Measurements from ENCODE around the gene CRPPA.
"Not testable (repeated sequence)": the region's sequence is repeated elsewhere in the genome, so short reads cannot be mapped to it uniquely, and the experiment has no call there.

The CRPPA gene

GRCh38 chr7:16396766-16397500 is 24.4 kb downstream of the CRPPA start:
- DNase-seq, result no peak

- DNase-seq, result no peak
Observed at GRCh38 chr7:16395121-16395520, 26.2 kb downstream of the CRPPA start.

GRCh38 chr7:16393862-16394422 is 27.4 kb downstream of the CRPPA start:
- no peak for DNase-seq

- no peak for DNase-seq
Observed at GRCh38 chr7:16392990-16393523, 28.3 kb downstream of the CRPPA start.

GRCh38 chr7:16383786-16384185 is 37.6 kb downstream of the CRPPA start:
- DNase-seq, result not testable (repeated sequence)

GRCh38 chr7:16383103-16383502 is 38.2 kb downstream of the CRPPA start:
- DNase-seq, result not testable (repeated sequence)

All from cerebellar nuclear complex (tissue), 1 donor.